ENCODE results near the gene OTOP2. TPM values are rescaled to one million over a fixed set of nuclear protein-coding genes. Genes with fewer than 3 reads are reported as not detected.
"Not testable (repeated sequence)": the region's sequence is repeated elsewhere in the genome, so short reads cannot be mapped to it uniquely, and the experiment has no call there.

OTOP2 gene
- total and polyA plus RNA-seq, 7 donors: not detected

- Histone ChIP-seq H3K9me3 (no peaks in the 10 kb centered on the region), H3K27me3 (ENCODE audit: insufficient read depth in 3 of 3, low read length in 2 of 3) (peaks cover 0 to 36% (median 4%) of the 10 kb centered on the region in 3 donors), H3K4me1 (no peaks in the 10 kb centered on the region), H3K4me3 (no peak overlapping the region), H3K27ac (no peak overlapping the region), H3K36me3 (ENCODE audit: insufficient read depth in 1 of 2, low read depth in 1 of 2) (no peaks in the 10 kb centered on the region)
- TF ChIP-seq, protein P1, sequence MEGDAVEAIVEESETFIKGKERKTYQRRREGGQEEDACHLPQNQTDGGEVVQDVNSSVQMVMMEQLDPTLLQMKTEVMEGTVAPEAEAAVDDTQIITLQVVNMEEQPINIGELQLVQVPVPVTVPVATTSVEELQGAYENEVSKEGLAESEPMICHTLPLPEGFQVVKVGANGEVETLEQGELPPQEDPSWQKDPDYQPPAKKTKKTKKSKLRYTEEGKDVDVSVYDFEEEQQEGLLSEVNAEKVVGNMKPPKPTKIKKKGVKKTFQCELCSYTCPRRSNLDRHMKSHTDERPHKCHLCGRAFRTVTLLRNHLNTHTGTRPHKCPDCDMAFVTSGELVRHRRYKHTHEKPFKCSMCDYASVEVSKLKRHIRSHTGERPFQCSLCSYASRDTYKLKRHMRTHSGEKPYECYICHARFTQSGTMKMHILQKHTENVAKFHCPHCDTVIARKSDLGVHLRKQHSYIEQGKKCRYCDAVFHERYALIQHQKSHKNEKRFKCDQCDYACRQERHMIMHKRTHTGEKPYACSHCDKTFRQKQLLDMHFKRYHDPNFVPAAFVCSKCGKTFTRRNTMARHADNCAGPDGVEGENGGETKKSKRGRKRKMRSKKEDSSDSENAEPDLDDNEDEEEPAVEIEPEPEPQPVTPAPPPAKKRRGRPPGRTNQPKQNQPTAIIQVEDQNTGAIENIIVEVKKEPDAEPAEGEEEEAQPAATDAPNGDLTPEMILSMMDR (IDR thresholded peaks at IDR 0.05): no peak
- DNase-seq (no peak), ATAC-seq (no peak)
- 78 to 83% (median 80%) methylated on average over 17 of the region's 17 CpGs for WGBS, 3 donors
- intact Hi-C loops (cut with DNase I): no loop called here
Measured at GRCh38 chr17:74979408-74980146, 55.5 kb downstream of the OTOP2 start.

DNA sequence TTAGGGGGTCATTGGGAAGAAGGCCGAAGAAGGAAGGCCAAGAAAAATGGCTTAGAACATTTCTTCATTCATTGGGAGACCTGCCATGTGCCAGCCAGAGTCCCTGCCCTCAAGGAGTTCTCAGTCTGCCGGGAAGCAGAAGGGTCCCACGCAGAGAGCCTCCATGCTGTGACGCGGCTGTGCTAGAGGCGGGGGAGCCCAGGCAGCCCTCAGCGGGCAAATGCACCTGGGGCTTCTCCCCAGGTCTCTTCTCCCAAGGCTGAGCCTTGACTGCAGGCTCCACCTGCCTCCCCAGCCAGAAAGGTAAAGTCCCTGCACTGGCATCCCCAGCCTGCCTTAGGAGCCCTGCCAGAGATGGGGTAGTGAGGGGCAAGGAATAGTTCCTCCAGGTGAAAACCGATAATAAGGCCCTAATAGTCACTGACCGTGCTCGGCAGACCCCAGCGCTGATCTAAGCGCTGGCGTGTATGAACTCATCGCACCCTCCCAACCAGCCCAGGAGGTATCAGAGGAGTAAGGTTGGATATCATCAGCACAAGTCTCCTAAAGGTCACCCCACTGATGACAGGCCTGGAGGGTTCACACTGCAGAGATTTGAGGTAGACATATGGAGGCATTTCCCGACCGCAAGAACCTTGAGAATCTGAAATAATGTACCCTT is 57.4 kb downstream of the OTOP2 start:
- TF ChIP-seq, protein P1 (IDR thresholded peaks at IDR 0.05): no peak
- 55 to 63% (median 58%) methylated on average over 16 of the region's 16 CpGs for WGBS, 3 donors
- Histone ChIP-seq H3K4me3 (peak overlapping the region; percentile 68), H3K4me1 (no peaks in the 10 kb centered on the region), H3K36me3 (ENCODE audit: insufficient read depth in 1 of 2, low read depth in 1 of 2) (no peaks in the 10 kb centered on the region), H3K9me3 (no peaks in the 10 kb centered on the region), H3K27me3 (ENCODE audit: insufficient read depth in 3 of 3, low read length in 2 of 3) (peaks cover 0 to 41% (median 3%) of the 10 kb centered on the region in 3 donors), H3K27ac (peak overlapping the region; percentile 71)
- DNase-seq (no peak), ATAC-seq (peak in 2 of 4 donors; percentile 5)
- intact Hi-C loops (cut with DNase I): no loop called here

GRCh38 chr17:74981979-74982662 is 58.0 kb downstream of the OTOP2 start:
- WGBS, 3 donors: 0 to 1% (median 1%) methylated on average over 33 to 61 of the region's 61 CpGs
- peaks cover 0 to 41% (median 3%) of the 10 kb centered on the region in 3 donors for H3K27me3 ChIP-seq (ENCODE audit: insufficient read depth in 3 of 3, low read length in 2 of 3)
- TF ChIP-seq, protein P1 (IDR thresholded peaks at IDR 0.05): no peak
- ATAC-seq (peak; percentile 78 to 85 (median 82)), DNase-seq (peak; percentile 74 to 80)
- H3K9me3 ChIP-seq: no peaks in the 10 kb centered on the region
- H3K4me3 ChIP-seq: peak overlapping the region; percentile 68
- intact Hi-C loops (cut with DNase I): no loop called here
- H3K36me3 ChIP-seq (ENCODE audit: insufficient read depth in 1 of 2, low read depth in 1 of 2): no peaks in the 10 kb centered on the region
- H3K27ac ChIP-seq: peak overlapping the region; percentile 71
- H3K4me1 ChIP-seq: peaks cover 5% of the 10 kb centered on the region

GRCh38 chr17:74982663-74983313 is 58.7 kb downstream of the OTOP2 start:
- Histone ChIP-seq H3K27me3 (ENCODE audit: insufficient read depth in 3 of 3, low read length in 2 of 3) (peaks cover 0 to 38% (median 3%) of the 10 kb centered on the region in 3 donors), H3K4me3 (peak overlapping the region; percentile 68), H3K27ac (peak overlapping the region; percentile 71)
- intact Hi-C loops (cut with DNase I); H3K4me1 ChIP-seq; H3K36me3 ChIP-seq (ENCODE audit: insufficient read depth in 1 of 2, low read depth in 1 of 2); H3K9me3 ChIP-seq; DNase-seq; ATAC-seq: not testable (repeated sequence)
- WGBS, 3 donors: 40 to 41% (median 40%) methylated on average over 14 of the region's 14 CpGs

Other genes with a start within 250 kb of the OTOP2 start
- under 1 TPM in 2 of 4 donors, not detected in 2; 0.32 to 0.39 TPM for gene CD300LF, start 211.3 kb upstream of the OTOP2 start, total RNA-seq
- under 1 TPM in 2 of 3 donors, not detected in 1; 0.09 to 0.16 TPM for gene CD300LF, start 211.3 kb upstream of the OTOP2 start, polyA plus RNA-seq
- gene RAB37, start 187.0 kb upstream of the OTOP2 start, total RNA-seq: under 1 TPM; 0.62 to 0.78 (median 0.67) TPM
- gene RAB37, start 187.0 kb upstream of the OTOP2 start, polyA plus RNA-seq: under 1 TPM; 0.69 to 0.82 (median 0.75) TPM
- gene NHERF1, start 175.6 kb upstream of the OTOP2 start, total RNA-seq: 10 to 100 TPM in 1 of 4 donors, 1 to 10 TPM in 3; 3.9 to 16.6 (median 4.9) TPM
- gene NHERF1, start 175.6 kb upstream of the OTOP2 start, polyA plus RNA-seq: 10 to 100 TPM in 1 of 3 donors, 1 to 10 TPM in 2; 2.4 to 37.1 (median 3.1) TPM
- gene NAT9, start 147.9 kb upstream of the OTOP2 start, total RNA-seq: 10 to 100 TPM; 15.2 to 32.8 (median 19.9) TPM
- gene NAT9, start 147.9 kb upstream of the OTOP2 start, polyA plus RNA-seq: 10 to 100 TPM; 25.8 to 52.5 (median 25.8) TPM
- under 1 TPM; 0.20 to 0.74 (median 0.37) TPM for gene GRIN2C, start 64.4 kb upstream of the OTOP2 start, total RNA-seq
- gene GRIN2C, start 64.4 kb upstream of the OTOP2 start, polyA plus RNA-seq: under 1 TPM; 0.06 to 0.40 (median 0.10) TPM
- 1 to 10 TPM; 3.0 to 7.9 (median 4.2) TPM for gene FDXR, start 51.3 kb upstream of the OTOP2 start, total RNA-seq
- 1 to 10 TPM; 3.4 to 4.7 (median 3.7) TPM for gene FDXR, start 51.3 kb upstream of the OTOP2 start, polyA plus RNA-seq
- not detected for gene FADS6, start 30.6 kb upstream of the OTOP2 start, total RNA-seq
- gene FADS6, start 30.6 kb upstream of the OTOP2 start, polyA plus RNA-seq: under 1 TPM in 1 of 3 donors, not detected in 2; 0.01 TPM
- gene USH1G, start 1.0 kb upstream of the OTOP2 start, total RNA-seq: not detected
- gene USH1G, start 1.0 kb upstream of the OTOP2 start, polyA plus RNA-seq: not detected
- gene OTOP3, start 11.6 kb downstream of the OTOP2 start, total RNA-seq: not detected
- under 1 TPM in 1 of 3 donors, not detected in 2; 0.04 TPM for gene OTOP3, start 11.6 kb downstream of the OTOP2 start, polyA plus RNA-seq
- 10 to 100 TPM in 1 of 4 donors, 1 to 10 TPM in 3; 1.7 to 10.4 (median 2.8) TPM for gene HID1, start 48.5 kb downstream of the OTOP2 start, total RNA-seq
- 1 to 10 TPM; 2.3 to 4.8 (median 2.3) TPM for gene HID1, start 48.5 kb downstream of the OTOP2 start, polyA plus RNA-seq
- gene CDR2L, start 63.4 kb downstream of the OTOP2 start, total RNA-seq: 1 to 10 TPM; 1.4 to 3.4 (median 2.7) TPM
- gene CDR2L, start 63.4 kb downstream of the OTOP2 start, polyA plus RNA-seq: 1 to 10 TPM; 1.3 to 1.7 (median 1.5) TPM
- gene MRPL58, start 88.4 kb downstream of the OTOP2 start, total RNA-seq: 10 to 100 TPM; 50.4 to 70.6 (median 59.2) TPM
- gene MRPL58, start 88.4 kb downstream of the OTOP2 start, polyA plus RNA-seq: 10 to 100 TPM; 64.1 to 80.6 (median 76.2) TPM
- gene ATP5PD, start 122.7 kb downstream of the OTOP2 start, total RNA-seq: 100 to 1,000 TPM; 409 to 577 (median 500) TPM
- gene ATP5PD, start 122.7 kb downstream of the OTOP2 start, polyA plus RNA-seq: 100 to 1,000 TPM; 619 to 931 (median 653) TPM
- 10 to 100 TPM; 29.2 to 38.7 (median 35.2) TPM for gene KCTD2, start 123.0 kb downstream of the OTOP2 start, total RNA-seq
- gene KCTD2, start 123.0 kb downstream of the OTOP2 start, polyA plus RNA-seq: 10 to 100 TPM; 26.9 to 71.2 (median 29.7) TPM
- 10 to 100 TPM in 1 of 4 donors, 1 to 10 TPM in 3; 5.6 to 10.7 (median 8.1) TPM for gene SLC16A5, start 163.7 kb downstream of the OTOP2 start, total RNA-seq
- 1 to 10 TPM; 1.2 to 4.5 (median 3.8) TPM for gene SLC16A5, start 163.7 kb downstream of the OTOP2 start, polyA plus RNA-seq
- gene ARMC7, start 185.7 kb downstream of the OTOP2 start, total RNA-seq: 1 to 10 TPM; 2.7 to 7.0 (median 3.6) TPM
- 1 to 10 TPM; 3.3 to 6.4 (median 4.9) TPM for gene ARMC7, start 185.7 kb downstream of the OTOP2 start, polyA plus RNA-seq
- gene NT5C, start 207.5 kb downstream of the OTOP2 start, total RNA-seq: 10 to 100 TPM; 16.4 to 44.2 (median 29.4) TPM
- gene NT5C, start 207.5 kb downstream of the OTOP2 start, polyA plus RNA-seq: 10 to 100 TPM; 19.7 to 84.0 (median 56.3) TPM
- 100 to 1,000 TPM in 2 of 4 donors, 10 to 100 TPM in 2; 50.1 to 232 (median 85.0) TPM for gene JPT1, start 230.2 kb downstream of the OTOP2 start, total RNA-seq
- 100 to 1,000 TPM in 1 of 3 donors, 10 to 100 TPM in 2; 79.2 to 164 (median 92.6) TPM for gene JPT1, start 230.2 kb downstream of the OTOP2 start, polyA plus RNA-seq

Data from psoas muscle (tissue), 8 donors.